HEK293T (cell line): ENCODE results near the gene ERC1.
"Not testable (repeated sequence)": the region's sequence is repeated elsewhere in the genome, so short reads cannot be mapped to it uniquely, and the experiment has no call there.

Experiments
- CTCF ChIA-PET: fragments of 350-600 bp; formaldehyde crosslinking; extraction: SDS; loops from one replicate; lab custom pipeline; 2021; ENCODE audit warnings: antibody characterized with exemption, inconsistent platforms; lab: Yijun Ruan, JAX
- POLR2A ChIA-PET: fragments of 350-600 bp; formaldehyde crosslinking; extraction: SDS; loops from one replicate; lab custom pipeline; 2020; ENCODE audit warnings: antibody characterized with exemption, inconsistent platforms; lab: Yijun Ruan, JAX
- DNase-seq: peaks from one replicate; pipeline ENCODE4 v3.0.0; 2012; ENCODE audit warnings: mixed read lengths; ENCODE audit errors: extremely low spot score
- ARNT ChIP-seq: fragments of 450-650 bp; IDR thresholded peaks from 2 replicates; pipeline ENCODE4 v1.6.1; 2017; ENCODE audit warnings: mild to moderate bottlenecking
- BHLHE40 ChIP-seq: fragments of 450-650 bp; IDR thresholded peaks from 2 replicates; pipeline ENCODE4 v1.6.1; 2016; ENCODE audit warnings: mild to moderate bottlenecking, moderate library complexity, borderline replicate concordance
- CTBP1 ChIP-seq: fragments of 450-650 bp; IDR thresholded peaks from 2 replicates; pipeline ENCODE4 v1.6.1; 2016; ENCODE audit warnings: borderline replicate concordance
- ELF4 ChIP-seq: fragments of 450-650 bp; IDR thresholded peaks from 2 replicates; pipeline ENCODE4 v1.6.1; 2017; ENCODE audit warnings: antibody characterized with exemption
- FOXA1 ChIP-seq: fragments of 450-650 bp; IDR thresholded peaks from 2 replicates; pipeline ENCODE4 v1.6.1; 2016; ENCODE audit warnings: mild to moderate bottlenecking
- FOXK2 ChIP-seq: fragments of 450-650 bp; IDR thresholded peaks from 2 replicates; pipeline ENCODE4 v1.6.1; 2016; ENCODE audit warnings: mild to moderate bottlenecking
- FOXM1 ChIP-seq: fragments of 450-650 bp; IDR thresholded peaks from 2 replicates; pipeline ENCODE4 v1.6.1; 2017; ENCODE audit warnings: mild to moderate bottlenecking, borderline replicate concordance
- HDGF ChIP-seq: fragments of 450-650 bp; IDR thresholded peaks from 2 replicates; pipeline ENCODE4 v1.6.1; 2017; ENCODE audit warnings: antibody characterized with exemption, borderline replicate concordance
- L3MBTL2 ChIP-seq: fragments of 450-650 bp; conservative IDR thresholded peaks from 2 replicates; pipeline ENCODE4 v1.6.1; 2016; ENCODE audit warnings: mild to moderate bottlenecking
- LEF1 ChIP-seq: fragments of 450-650 bp; IDR thresholded peaks from 2 replicates; pipeline ENCODE4 v1.6.1; 2017; ENCODE audit warnings: mild to moderate bottlenecking, borderline replicate concordance
- NFRKB ChIP-seq: fragments of 450-650 bp; IDR thresholded peaks from 2 replicates; pipeline ENCODE4 v1.6.1; 2016; ENCODE audit warnings: mild to moderate bottlenecking, moderate library complexity
- SP1 ChIP-seq: fragments of 450-650 bp; IDR thresholded peaks from 2 replicates; pipeline ENCODE4 v1.6.1; 2017
- SUZ12 ChIP-seq: fragments of 450-650 bp; IDR thresholded peaks from 2 replicates; pipeline ENCODE4 v1.6.1; 2016; ENCODE audit warnings: mild to moderate bottlenecking
- TARDBP ChIP-seq: fragments of 450-650 bp; IDR thresholded peaks from 2 replicates; pipeline ENCODE4 v1.6.1; 2016
- ZNF384 ChIP-seq: fragments of 450-650 bp; IDR thresholded peaks from 2 replicates; pipeline ENCODE4 v1.6.1; 2016
- TF ChIP-seq, protein P1 (sequence below): fragments of 450-650 bp; IDR thresholded peaks from 2 replicates; pipeline ENCODE4 v1.6.1; 2016

ERC1 gene

DNA sequence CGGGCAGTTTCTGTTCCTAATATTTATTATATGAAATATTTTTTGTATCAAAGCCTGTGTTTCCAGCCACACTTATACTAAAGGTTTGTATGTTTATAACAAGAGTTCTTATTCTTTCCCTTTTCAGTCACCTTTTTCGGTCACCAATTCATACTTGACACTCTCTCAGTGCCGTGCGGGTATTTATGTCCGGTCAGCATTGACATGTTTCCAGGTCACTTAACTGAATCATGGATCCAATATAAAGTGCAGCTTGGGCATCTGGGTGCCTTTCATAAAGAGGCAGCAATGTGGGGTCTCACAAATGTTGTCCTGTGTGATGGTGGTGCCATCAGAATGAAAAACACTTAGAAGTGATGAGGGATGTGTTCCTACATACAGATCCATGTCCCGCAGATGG is 141.3 kb downstream of the ERC1 start:
- ChIA-PET POLR2A (no interaction called here), CTCF (no interaction called here)
- TF ChIP-seq ARNT: no peak
- no peak for TF ChIP-seq ELF4
- TF ChIP-seq FOXA1: no peak
- no peak for TF ChIP-seq FOXM1
- TF ChIP-seq FOXK2: no peak
- TF ChIP-seq LEF1: no peak
- TF ChIP-seq NFRKB: no peak
- TF ChIP-seq TARDBP: no peak
- no peak for TF ChIP-seq L3MBTL2
- no peak for TF ChIP-seq BHLHE40
- TF ChIP-seq ZNF384: no peak
- no peak for TF ChIP-seq SP1
- TF ChIP-seq, protein P1, sequence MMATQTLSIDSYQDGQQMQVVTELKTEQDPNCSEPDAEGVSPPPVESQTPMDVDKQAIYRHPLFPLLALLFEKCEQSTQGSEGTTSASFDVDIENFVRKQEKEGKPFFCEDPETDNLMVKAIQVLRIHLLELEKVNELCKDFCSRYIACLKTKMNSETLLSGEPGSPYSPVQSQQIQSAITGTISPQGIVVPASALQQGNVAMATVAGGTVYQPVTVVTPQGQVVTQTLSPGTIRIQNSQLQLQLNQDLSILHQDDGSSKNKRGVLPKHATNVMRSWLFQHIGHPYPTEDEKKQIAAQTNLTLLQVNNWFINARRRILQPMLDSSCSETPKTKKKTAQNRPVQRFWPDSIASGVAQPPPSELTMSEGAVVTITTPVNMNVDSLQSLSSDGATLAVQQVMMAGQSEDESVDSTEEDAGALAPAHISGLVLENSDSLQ: no peak
- TF ChIP-seq SUZ12: no peak
- DNase-seq: no peak

DNA sequence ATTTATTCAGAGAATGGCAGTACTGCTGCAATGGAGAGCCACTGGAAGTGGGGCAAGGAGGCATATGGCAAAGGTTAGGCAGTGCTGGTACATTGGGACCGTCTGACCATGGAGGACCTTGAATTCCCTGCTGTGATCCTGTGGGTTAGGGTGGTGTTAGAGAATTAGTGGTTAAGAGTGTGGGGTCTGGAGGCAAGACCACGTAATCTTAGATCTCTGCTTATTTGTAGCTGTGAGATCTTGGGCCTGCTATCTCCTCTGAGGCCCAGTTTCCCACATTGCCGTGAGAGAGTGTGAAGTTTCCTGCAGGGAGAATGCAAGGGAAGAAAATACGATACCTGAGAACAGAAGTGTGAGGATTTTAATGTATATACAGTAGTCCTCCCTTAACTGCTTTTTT is 147.7 kb downstream of the ERC1 start:
- CTCF ChIA-PET: interaction anchor here (0.6 to 0.8 kb wide), 3 partner anchors 11 to 21 kb away, joined by 3 read pairs; no protein-coding TSS in a partner anchor
- TF ChIP-seq LEF1 (no peak), ZNF384 (no peak), CTBP1 (no peak), TARDBP (no peak), ELF4 (no peak), FOXM1 (no peak), SP1 (no peak), L3MBTL2 (no peak), HDGF (no peak), ARNT (no peak), FOXA1 (no peak), BHLHE40 (no peak), SUZ12 (no peak), FOXK2 (no peak), NFRKB (no peak)
- TF ChIP-seq, protein P1: no peak
- no peak for DNase-seq
- POLR2A ChIA-PET: no interaction called here

DNA sequence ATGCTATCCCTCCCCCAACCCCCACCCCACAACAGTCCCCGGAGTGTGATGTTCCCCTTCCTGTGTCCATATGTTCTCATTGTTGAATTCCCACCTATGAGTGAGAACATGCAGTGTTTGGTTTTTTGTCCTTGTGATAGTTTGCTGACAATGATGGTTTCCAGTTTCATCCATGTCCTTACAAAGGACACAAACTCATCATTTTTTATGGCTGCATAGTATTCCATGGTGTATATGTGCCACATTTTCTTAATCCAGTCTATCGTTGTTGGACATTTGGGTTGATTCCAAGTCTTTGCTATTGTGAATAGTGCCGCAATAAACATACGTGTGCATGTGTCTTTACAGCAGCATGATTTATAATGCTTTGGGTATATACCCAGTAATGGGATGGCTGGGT is 155.7 kb downstream of the ERC1 start:
- CTCF ChIA-PET, DNase-seq, POLR2A ChIA-PET: not testable (repeated sequence)

- DNase-seq: no peak
- POLR2A ChIA-PET: no interaction called here
- TF ChIP-seq ZNF384: no peak
- TF ChIP-seq SUZ12: no peak
- CTCF ChIA-PET: no interaction called here
These were observed 156.8 kb downstream of the ERC1 start for GRCh38 chr12:1147821-1148220.

DNA sequence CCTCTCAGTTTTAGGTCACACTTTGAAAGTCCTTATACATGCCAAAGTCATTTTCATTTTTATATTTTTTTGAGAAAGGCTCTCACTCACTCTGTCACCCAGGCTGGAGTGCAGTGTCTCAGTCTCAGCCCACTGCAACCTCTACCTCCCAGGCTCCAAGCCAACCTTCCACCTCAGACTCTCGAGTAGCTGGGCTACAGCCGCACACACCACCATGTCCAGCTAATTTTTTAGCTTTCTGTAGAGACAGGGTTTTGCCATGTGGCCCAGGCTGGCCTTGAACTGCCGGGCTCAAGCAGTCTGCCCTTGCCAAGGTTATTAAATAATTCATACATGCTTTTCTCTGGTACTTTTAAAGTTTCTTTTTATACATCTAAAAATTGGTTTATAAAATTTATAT is 166.0 kb downstream of the ERC1 start:
- ChIA-PET CTCF (no interaction called here), POLR2A (no interaction called here)
- no peak for TF ChIP-seq SUZ12
- no peak for TF ChIP-seq ARNT
- TF ChIP-seq TARDBP: no peak
- TF ChIP-seq FOXM1: no peak
- TF ChIP-seq L3MBTL2: no peak
- no peak for TF ChIP-seq LEF1
- no peak for TF ChIP-seq HDGF
- no peak for TF ChIP-seq ZNF384
- no peak for TF ChIP-seq FOXA1
- no peak for TF ChIP-seq CTBP1
- TF ChIP-seq ELF4: no peak
- no peak for TF ChIP-seq SP1
- TF ChIP-seq, protein P1: no peak
- DNase-seq: no peak

DNA sequence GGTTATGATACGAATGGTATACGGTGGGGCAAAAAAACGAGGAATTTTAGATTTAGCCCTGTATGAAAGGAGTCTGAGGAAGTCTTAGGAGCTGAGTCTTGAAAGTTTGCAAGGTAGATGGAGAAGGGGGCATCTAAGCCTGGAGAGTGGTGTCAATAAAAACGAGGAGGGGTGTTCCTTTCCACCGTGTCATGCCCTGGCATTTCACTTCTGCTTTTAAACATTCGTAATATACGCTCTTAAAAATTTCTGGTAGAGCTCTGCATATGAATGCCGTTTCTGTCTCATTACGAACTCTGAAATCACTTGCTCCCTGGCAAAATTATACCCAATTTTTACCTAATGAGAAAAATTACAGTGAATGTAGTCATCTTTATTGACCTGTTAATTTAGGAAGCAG is 170.2 kb downstream of the ERC1 start:
- no peak for TF ChIP-seq CTBP1
- TF ChIP-seq TARDBP: no peak
- no peak for TF ChIP-seq FOXA1
- no peak for TF ChIP-seq SUZ12
- ChIA-PET CTCF (no interaction called here), POLR2A (no interaction called here)
- DNase-seq: no peak

DNA sequence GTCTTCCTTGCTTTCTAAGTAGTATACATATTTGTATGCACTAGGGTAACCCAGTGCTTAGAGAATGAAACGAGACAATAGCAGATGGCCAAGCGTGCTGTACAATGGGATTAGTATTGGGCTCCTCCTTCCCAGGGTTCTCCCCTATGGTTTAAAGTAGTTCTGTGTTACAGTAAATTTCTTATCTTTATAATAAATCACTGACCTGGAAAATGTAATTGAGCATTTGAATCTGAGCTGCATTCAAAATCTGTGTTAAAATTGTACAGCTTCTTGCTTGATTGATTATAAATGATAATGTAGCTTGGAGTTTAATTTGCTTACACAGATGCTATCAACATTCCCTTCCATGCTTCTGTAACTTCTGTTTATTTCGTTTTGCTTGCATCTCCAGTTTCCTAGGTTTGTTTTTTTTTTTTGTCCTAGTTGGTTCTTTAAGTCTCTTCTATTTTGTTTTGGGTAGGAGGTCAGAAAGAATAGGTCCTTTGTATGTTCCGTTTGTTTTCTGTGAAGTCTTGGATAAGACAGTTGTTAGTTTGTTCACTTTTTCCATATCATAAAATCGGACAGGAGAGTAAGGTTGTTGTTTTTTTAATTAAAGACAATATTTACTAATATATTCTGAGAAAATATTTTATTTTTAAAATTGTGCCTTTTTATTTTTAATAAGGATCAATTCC is 171.2 kb downstream of the ERC1 start:
- ChIA-PET CTCF (no interaction called here), POLR2A (no interaction called here)
- DNase-seq: no peak
- TF ChIP-seq SP1 (no peak), BHLHE40 (no peak), FOXK2 (no peak), NFRKB (no peak), L3MBTL2 (no peak), ZNF384 (no peak), SUZ12 (no peak), FOXM1 (no peak), TARDBP (no peak), ARNT (no peak), LEF1 (no peak), ELF4 (no peak)
- TF ChIP-seq, protein P1: no peak
